NCI-H2029 (cell line): Measurements from ENCODE around the gene ACKR2.
A peak's percentile ranks its signal among the peaks of the same experiment; 100 is the strongest.

Experiments
- DNase-seq: peaks from one replicate; lab custom pipeline; 2025; lab: John Stamatoyannopoulos, UW

Gene ACKR2, protein sequence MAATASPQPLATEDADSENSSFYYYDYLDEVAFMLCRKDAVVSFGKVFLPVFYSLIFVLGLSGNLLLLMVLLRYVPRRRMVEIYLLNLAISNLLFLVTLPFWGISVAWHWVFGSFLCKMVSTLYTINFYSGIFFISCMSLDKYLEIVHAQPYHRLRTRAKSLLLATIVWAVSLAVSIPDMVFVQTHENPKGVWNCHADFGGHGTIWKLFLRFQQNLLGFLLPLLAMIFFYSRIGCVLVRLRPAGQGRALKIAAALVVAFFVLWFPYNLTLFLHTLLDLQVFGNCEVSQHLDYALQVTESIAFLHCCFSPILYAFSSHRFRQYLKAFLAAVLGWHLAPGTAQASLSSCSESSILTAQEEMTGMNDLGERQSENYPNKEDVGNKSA

DNA sequence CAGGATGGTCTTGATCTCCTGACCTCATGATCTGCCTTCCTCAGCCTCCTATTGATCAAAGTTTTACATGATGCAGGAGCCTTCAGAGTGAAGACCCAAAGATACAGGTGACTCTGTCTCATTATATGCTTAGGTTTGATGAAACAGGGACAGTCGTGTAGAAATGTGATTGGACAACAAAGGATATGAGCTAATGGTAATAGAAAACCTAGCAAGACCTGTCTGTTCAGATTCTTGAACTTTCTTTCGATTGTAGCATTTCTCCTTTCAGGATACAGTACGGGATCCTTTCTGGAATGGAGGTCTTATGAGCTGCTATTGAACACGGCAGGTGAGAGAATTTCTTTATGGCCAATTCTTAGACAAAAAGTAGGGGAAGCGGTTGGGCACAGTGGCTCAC is at the start of gene ACKR2:
ACKR2 (plus strand) TSS at position 244 of the 400 bp plus-strand sequence. CDS start 55,058 bp downstream, outside the sequence.
- no peak for DNase-seq

- no peak for DNase-seq
Observed at GRCh38 chr3:42762046-42762724, 47.1 kb upstream of the ACKR2 start.

DNA sequence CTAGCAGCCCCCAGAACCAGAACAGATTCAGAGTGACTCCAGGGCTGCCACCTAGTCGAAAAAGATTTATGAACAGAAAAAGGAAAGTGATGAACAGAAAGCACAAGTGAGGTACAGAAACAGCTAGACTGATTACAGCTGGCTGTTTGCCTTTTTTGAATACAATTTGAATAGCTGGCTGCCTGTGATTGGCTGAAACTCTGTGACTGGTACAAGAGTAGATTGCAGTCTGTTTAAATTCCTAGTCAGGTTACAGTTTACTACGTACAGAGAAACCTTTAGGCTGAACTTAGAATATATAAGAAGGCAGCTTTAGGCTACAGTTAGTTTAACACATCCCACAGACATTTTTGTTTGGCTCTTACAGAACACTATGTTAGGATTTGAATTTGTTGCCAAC is 46.2 kb upstream of the ACKR2 start:
- no peak for DNase-seq

- DNase-seq: no peak
Observed at GRCh38 chr3:42764115-42764514, 45.1 kb upstream of the ACKR2 start.

DNA sequence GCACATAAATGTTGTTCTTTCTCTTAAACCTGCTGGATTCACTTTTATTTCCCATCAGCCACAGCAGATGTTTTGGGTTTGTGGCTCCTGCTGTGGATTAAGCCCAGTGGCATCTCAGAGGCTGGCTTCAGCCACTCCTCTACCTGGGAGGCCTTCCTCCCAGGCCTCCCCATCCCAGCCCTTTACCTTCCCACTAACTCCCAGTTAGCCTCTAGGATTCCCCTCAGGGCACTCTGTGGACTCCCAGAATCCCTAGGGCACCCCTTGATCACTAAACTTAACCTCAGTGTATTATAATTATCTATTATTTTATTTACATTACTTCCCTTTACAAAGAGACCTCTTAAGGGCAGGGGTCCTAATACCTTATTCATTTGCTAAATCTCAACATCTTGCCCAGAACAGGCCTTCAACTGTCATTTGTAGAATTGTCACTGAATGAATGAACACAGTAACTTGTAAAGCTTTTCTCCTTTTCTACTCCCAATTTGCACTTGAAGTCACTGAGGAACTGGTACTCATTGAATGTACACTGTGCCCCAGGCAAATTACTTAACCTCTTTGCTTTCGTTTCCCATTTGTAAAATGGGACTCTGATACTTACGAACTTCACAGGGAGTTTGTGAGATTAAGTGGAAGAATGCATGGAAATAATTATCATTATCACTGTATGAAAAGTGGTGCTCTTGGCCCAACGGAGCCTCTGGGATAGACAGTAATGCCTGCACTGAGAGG is 44.5 kb upstream of the ACKR2 start:
- DNase-seq: no peak

DNA sequence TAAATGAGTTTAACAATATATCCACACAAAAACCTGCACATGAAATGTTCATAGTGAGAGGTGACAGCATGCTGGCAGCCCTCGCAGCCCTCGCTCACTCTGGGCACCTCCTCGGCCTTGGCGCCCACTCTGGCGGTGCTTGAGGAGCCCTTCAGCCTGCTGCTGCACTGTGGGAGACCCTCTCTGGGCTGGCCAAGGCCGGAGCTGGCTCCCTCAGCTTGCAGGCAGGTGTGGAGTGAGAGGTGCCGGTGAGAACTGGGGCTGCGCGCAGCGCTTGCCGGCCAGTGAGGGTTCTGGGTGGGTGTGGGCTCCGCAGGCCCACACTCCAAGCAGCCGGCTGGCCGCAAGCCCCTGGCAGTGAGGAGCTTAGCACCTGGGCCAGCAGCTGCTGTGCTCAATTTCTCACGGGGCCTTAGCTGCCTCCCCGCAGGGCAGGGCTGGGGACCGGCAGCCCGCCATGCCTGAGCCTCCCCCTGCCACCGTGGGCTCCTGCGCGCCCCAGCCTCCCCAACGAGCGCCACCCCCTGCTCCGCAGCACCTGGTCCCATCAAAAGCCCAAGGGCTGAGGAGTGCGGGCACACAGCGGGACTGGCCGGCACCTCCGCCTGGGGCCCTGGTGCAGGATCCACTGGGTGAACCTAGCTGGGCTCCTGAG is 39.6 kb upstream of the ACKR2 start:
- no peak for DNase-seq

DNA sequence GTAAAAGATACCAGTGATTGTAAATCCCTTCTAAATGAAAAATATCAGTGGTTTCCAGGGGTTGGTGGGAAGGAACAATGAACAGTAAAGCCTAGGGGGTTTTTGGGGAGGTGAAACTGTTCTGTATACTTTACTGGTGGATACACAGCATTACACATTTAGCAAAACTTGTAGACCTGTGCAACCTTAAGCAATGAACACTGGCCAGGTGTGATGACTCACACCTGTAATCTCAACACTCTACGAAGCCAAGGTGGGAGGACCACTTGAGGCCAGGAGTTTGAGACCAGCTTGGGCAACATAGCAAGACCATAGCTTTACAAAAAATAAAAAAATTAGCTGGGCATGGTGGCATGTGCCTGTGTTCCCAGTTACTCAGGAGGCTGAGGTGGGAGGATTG is 38.0 kb upstream of the ACKR2 start:
- DNase-seq: no peak

- peak; percentile 89 for DNase-seq
Observed at GRCh38 chr3:42772670-42773408, 36.4 kb upstream of the ACKR2 start, which contains the start of gene CCDC13. Gene CCDC13, minus strand, starts transcription at chr3:42773253. Its CDS starts 14,908 bp downstream, at chr3:42758345.

DNA sequence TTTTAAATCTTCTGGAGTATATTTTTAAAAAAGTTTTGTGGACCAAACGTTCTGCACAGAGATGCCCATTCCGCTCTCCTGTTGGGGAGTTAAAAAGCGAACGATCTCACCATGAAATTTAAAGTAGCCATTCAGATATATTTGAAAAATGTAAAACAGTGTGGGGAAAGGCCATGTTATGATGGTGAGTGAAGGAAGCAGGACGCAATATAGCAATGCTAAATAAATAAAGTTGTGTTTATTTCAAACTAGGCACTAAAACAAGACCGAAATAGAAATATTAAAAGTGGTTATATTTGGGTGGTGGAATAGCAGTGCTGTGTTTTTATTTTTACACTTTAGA is 35.9 kb upstream of the ACKR2 start:
- DNase-seq: no peak

GRCh38 chr3:42778644-42779043 is 30.6 kb upstream of the ACKR2 start:
- DNase-seq: no peak

- no peak for DNase-seq
Observed at GRCh38 chr3:42780398-42780797, 28.8 kb upstream of the ACKR2 start.

DNA sequence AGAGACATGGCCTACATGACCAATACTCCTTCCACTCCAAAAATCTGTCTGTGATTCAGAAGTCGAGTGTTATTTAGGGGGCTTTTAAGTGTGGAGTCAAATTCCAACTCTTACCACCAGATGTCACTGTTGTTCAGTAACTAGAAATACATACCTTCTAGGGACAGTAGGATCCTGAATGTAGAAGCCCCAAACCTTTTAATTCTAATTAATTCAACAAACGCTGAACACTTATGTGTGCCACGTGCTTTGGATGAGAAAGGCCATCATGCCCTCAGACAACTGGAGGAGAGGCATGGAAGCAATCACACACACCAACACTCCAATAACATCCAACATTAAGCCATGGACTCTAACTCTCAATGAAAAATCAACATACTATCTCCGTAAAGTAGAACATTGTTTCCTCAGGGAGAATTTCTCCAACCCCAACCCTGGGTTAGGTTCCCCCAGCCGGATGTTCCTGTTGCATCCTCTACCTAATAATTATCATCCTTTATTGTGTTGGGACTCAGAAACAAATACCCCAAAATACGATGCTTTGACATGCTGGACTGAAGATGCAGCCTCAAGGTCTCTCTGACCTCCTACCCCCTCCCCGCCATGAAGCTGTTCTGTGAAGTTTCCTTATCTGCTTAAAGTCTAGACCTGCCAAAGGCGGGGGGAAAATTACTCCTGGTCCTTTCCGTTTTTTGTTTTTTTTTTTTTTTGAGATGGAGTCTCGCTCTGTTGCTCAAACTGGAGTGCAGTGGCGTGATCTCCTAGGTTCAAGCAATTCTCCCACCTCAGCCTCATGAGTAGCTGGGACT is 28.1 kb upstream of the ACKR2 start:
- peak; percentile 67 for DNase-seq

DNA sequence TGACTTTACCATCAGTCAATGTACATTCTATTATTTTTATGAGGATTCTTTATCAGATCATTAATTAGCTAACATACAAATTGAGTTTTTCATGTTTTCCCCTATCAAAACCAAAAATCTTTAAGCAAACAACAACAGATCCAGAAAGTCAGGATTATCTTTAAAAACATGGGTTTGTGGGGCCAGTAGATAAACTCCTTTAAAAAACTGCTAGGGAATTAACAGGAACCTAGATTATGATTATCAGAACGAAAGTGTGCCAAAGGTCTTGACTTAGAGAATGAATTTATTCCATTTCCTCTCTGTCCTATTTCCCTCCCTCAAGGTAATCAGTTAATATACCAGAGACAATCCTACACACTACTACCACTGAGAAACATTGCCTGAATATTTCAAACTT is 23.0 kb upstream of the ACKR2 start:
- DNase-seq: no peak

DNA sequence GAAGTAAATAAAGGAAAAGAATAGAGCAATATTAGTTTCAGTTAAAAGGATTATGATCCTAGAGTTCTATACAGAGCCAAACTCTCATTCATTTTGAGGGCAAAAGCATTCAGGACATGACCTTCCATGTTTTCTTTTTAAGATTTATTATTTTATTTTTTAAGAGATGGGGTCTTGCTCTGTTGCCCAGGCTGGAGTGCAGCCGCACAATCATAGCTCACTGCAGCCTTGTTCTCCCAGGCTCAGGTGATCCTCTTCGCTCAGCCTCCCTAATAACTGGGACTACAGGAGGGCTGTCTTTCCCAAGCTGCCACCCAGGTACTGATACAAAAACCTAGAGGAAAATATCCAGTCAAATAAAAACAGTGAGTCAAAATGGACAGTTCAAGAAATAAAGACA is 22.6 kb upstream of the ACKR2 start:
- DNase-seq: no peak

DNA sequence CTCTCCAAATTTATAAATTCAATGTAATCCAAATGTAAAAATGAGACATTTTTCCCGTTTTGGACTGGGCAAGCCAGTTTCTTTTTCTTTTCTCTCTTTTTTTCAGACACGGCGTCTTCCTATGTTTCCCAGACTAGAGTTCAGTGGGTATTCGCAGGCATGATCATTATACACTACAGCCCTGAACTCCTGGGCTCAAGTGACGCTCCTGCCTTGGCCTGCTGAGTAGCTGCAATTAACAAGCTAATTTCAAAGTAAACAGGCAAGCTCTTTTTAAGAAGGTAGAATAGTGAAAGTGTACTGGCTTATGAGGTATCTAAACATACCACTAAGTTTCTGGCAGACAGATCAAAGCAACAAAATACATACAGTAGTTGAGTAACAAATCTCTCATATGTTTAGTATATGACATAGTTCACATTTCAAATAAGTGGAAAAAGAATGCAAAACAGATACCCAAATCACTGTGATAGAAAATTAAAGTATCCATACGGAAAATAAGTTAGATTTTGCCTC is 18.5 kb upstream of the ACKR2 start:
- no peak for DNase-seq

DNA sequence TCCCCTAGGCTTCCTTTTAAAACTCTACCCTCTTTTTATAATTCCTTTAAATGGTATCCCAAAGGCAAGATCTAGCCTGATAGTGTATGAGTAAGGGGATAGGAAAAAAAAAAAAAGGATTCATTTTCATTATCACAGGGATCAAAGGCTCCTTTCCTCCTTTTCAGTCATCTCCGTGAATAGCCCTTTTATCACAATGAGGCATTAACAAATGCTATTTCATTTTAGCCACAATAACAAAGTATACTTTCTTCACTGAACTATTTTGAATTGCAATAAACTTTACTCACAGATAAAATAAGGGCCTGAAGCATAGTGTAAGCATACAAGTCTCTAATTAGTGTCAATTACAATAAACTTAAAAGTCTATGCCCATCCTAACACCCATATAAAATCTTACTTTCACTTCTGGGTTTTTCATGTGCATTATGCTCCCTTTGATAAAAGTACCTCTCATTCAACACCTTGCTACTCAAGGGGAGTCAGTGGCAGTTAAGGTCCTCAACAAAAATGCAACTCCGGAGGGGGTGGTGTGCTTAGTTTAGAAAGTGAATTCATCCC is 13.5 kb upstream of the ACKR2 start:
- no peak for DNase-seq

- no peak for DNase-seq
Observed at GRCh38 chr3:42796332-42796885, 12.8 kb upstream of the ACKR2 start.

- no peak for DNase-seq
Observed at GRCh38 chr3:42799376-42799775, 9.9 kb upstream of the ACKR2 start.

DNA sequence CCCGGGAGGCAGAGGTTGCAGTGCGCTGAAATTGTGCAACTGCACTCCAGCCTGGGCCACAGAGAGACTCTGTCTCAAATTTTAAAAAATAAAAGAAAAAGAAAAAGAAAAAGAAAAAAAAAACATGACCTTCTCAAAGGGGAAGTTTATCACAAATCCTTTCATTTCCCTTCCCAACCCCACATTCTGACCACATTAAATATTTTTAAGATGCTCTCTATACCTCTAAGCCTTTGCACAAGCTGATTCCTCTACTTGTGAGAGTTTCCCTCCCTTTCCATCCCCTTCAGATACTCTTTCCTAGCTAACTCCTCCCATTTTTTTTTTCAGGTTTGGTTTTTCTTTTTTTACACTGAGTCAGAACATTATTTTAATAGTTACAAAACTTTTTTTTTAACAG is 9.0 kb upstream of the ACKR2 start:
- DNase-seq: no peak

DNA sequence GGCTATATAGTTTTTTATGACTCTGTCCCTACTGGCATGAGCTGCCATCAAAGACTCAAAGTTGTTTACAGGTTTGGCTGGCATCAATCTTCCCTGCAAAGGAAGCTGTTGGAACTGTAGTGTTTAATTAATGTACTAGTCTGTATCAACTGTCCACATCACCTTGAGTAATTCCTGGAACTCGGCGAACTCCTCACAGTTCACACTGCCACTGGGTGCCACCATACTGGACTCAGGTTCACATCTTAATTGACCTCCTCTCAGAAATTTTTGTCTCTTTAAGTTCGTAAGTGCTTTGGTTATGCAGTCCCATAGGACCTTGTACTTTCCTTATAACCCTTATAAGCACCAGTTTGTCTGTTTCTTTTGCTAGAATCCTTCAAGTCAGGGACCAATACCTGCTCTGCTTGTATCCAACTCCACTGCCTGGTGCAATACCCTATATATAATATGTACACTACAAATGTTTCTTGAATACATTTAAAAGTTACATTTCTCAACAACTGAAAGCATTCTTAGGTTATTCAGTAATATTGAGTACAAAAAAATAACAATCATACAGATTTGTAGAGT is 8.1 kb upstream of the ACKR2 start:
- DNase-seq: no peak
